Mesenteric fat pad (tissue), 1 donor: ENCODE measurements around the gene CLDN9. TPM values are rescaled to one million over a fixed set of nuclear protein-coding genes. Genes with fewer than 3 reads are reported as not detected.
"Not testable (repeated sequence)": the region's sequence is repeated elsewhere in the genome, so short reads cannot be mapped to it uniquely, and the experiment has no call there.

Experiments
- DNase-seq: peaks from one replicate; pipeline ENCODE4 v3.0.0-alpha.2; 2020; ENCODE audit warnings: low spot score
- total RNA-seq: library from RNA; stranded (reverse); fragmentation: NEBNext Ultra II Directional; extraction: Animal tissue kit (Norgen Biotek cat#: 25700); gene quantifications from one replicate; pipeline ENCODE4 v1.2.1, GENCODE V29; 2021
- donor health status: DM: yes; HTN: yes; CAD: no.

The CLDN9 gene
- total RNA-seq, 1 donor from 2014 or later = not detected

GRCh38 chr16:3030222-3031212 lies 17.8 kb downstream of the CLDN9 start:
- DNase-seq = no peak

- DNase-seq = no peak
Observed at GRCh38 chr16:3032624-3033023, 19.9 kb downstream of the CLDN9 start.

DNA sequence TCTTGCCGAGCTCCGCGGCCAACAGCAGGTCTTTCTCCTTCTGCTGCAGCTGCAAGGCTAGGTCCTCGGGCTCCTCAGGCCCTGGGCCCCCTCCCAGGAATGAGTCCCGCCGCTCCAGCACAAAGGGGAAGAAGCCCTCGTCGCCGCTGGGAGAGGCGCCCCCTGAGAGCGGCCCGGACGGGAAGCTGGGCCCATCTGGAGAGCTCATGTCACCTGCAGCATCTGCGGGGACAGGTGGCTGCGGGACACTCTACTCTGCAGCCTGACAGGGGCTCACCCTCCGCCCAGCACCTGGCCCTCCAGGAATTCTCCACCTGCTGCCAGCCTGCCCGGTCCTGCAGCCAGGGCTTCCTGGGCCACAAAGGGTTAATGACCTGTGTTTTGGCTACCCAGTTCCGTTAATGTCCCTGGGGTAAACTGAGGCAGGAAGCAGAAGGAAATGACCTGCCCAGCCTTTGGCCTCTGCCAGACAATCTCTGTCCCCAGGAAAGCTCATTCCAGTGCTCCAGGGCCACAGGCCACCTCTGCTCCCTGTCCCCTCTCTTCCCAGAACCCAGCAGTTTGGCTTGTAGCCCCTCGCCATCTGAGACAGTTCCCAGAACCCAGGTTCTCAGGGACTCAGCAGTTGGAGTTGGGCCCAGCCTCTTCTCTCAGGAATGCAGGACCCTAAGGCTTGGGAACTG lies 22.7 kb downstream of the CLDN9 start:
- no peak for DNase-seq

- no peak for DNase-seq
Observed at GRCh38 chr16:3035972-3036725, 23.4 kb downstream of the CLDN9 start.

DNA sequence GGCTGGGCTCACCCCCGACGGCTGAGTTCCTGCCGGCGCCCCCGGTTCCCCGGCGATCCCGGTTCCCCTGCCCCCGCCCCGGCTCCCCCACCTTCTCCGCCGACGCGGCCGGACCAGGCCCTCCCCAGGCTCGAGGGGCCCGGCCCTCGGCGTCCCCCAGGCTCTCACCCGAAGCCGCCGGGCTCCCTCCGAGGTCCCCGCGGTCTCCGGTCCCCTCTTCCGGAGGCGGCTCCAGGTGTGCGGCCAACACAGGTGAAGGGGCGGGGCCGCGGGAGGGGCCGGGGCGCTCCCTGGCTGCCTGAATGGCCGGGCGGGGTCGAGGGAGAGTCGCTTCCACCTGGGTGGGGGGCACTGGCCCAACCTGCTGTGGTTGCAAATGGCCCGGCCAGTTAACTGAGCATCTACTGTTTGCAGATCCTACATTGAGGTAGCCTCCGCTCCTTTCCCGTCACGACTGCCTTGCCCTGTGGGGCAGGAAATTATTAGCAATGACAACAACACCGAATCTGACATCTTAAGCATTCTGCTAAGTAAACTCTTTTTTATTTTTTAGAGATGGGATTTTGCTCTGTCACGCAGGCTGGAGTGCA lies 24.1 kb downstream of the CLDN9 start, which contains the start of gene BICDL2:
TSS of gene BICDL2 (minus strand) at position 219 of the 590 bp plus-strand sequence. CDS start 1,448 bp downstream, outside the sequence.
- no peak for DNase-seq

- DNase-seq = no peak
Observed at GRCh38 chr16:3038256-3038655, 25.5 kb downstream of the CLDN9 start.

DNA sequence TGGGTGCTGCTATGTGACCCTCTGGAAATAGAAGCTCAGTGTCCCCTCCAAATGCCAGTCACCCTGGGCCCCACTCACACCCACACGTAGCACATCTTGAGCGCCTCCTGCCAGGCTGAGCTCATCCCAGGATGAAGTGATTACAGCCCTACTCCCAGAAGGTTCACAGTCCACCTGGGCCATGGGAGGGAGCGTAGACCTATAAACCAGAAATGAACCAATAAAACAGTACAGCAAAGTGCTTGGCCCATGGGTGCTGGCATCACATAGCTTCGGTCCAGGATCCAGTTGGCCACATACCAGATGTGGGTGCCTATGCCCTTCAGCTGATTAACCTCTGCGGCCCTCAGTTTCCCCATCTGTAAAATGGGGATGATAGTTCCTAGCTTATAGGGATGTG lies 26.2 kb downstream of the CLDN9 start:
- no peak for DNase-seq

GRCh38 chr16:3042376-3042775 lies 29.7 kb downstream of the CLDN9 start:
- no peak for DNase-seq

GRCh38 chr16:3044708-3045107 lies 32.0 kb downstream of the CLDN9 start:
- no peak for DNase-seq

- no peak for DNase-seq
Observed at GRCh38 chr16:3045758-3046640, 33.3 kb downstream of the CLDN9 start, which contains the start of gene MMP25. TSS of gene MMP25 (plus strand) at chr16:3046561. CDS start at chr16:3046918, 357 bp downstream.

DNA sequence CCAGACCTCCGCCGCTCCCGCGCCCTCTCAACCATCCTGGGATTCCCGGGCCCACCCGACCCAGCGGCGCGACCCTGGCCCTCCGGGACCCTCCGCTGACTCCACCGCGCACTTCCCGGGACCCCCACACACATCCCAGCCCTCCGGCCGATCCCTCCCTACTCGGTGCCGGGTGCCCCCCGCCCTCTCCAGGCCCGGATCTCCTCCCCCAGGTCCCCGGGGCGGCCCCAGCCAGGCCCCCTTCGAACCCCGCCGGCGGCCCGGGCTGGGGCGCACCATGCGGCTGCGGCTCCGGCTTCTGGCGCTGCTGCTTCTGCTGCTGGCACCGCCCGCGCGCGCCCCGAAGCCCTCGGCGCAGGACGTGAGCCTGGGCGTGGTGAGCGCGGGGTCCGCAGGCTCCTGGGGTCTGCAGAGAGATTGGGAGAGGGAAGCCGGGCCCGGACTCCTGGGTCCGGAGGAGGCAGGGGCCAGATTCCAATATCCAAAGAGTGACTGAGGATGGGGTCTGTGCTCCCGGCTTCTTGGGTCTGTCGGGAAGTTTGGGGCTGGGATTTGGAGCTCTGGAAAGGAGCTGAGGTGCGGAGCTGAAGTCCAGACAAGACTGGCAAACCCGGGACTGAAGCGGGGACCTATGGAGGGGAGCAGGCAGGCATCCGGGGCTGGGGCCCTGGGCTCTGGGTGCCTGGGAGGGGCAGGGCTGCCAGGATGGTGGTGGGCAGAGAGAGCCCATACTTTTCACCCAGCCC lies 34.1 kb downstream of the CLDN9 start:
- no peak for DNase-seq

DNA sequence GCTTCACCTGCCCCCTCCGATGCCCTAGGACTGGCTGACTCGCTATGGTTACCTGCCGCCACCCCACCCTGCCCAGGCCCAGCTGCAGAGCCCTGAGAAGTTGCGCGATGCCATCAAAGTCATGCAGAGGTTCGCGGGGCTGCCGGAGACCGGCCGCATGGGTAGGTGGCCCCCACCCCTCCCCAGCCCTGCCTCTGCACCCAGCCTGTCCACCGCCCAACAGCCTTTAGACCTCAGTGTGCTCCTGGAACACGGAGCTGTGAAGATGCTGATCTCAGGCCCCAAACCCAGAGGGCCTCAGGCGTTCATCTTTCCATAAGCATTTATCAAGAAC lies 34.6 kb downstream of the CLDN9 start:
- no peak for DNase-seq

DNA sequence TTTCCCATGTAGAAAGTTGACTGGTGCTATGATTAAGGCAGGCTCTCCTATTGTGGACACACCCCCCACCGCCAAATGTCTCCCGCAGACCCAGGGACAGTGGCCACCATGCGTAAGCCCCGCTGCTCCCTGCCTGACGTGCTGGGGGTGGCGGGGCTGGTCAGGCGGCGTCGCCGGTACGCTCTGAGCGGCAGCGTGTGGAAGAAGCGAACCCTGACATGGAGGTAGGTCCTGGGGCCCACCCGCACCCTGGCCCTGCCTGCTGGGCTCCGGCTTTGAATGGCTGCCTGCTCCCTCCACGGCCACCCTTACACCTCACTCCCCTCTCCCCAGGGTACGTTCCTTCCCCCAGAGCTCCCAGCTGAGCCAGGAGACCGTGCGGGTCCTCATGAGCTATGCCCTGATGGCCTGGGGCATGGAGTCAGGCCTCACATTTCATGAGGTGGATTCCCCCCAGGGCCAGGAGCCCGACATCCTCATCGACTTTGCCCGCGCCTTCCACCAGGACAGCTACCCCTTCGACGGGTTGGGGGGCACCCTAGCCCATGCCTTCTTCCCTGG lies 37.3 kb downstream of the CLDN9 start:
- no peak for DNase-seq

- no peak for DNase-seq
Observed at GRCh38 chr16:3050487-3050886, 37.8 kb downstream of the CLDN9 start.

DNA sequence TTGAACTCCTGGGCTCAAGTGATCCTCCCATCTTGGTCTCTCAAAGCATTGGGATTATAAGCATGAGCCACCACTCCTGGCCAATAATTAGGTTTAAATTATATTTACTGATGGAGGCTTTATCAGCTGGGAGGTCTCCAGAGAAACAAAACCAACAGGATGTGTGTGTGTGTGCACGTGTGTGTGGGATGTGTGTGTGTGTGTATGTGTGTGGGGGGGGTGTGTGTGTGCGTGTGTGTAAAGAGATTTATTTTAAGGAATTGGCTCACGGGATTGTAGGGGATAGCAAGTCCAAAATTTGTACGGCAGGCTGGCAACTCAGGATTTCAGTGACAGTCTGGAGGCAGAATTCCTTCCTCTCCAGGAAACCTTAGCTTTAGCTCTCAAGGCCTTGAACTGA lies 38.3 kb downstream of the CLDN9 start:
- no peak for DNase-seq

DNA sequence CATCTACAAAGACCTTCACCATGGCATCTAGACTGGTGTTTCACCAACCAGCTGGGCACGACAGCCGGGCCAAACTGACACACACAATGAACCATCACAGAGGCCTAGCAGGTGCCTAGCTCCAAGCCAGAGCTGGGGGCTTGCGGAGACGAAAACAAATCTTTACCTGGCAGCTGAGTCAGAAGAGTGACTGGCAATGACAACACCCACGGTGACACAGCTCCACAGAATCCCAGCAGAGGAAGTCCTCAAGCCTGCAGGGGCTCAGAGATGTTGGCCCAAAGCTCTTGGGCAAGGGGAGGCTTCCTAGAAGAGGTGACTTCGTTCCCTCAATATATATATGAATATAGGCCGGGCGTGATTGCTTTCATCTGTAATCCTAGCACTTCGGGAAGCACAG lies 38.8 kb downstream of the CLDN9 start:
- DNase-seq = no peak

DNA sequence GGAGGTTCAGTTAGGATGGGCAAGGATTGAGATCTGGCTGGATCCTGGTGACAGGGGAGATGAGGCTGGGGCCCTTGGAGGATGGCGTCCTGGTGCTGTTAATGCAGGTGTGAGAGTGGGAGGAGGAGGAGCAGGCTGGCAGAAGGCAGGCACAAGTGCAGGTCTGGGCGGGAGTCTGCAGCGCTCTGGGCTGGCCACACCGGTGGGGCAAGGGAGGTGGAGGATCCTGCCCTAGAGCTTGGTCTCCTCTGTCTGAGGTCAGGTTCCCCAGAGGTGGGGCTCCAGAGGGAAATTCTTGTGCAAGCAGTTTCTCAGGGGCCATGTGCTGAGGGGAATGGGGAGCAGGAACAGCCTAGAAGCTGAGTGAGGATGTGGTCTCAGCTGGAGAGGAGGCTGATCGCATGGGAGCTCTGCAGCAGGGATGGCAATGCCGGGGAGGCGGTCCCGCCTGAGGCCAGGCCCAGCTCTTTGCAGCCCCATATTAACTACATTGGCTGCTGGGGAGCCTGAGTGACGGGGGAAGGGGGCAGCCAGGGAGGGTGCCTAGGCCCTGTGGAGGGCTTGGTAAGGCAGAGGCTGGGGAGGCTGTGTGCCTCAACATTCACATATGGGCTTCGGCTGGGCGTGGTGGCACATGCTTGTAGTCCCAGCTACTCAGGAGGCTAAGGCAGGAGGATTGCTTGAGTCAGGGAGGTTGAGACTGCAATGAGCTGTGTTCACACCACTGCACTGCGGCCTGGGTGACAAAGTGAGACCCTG lies 40.0 kb downstream of the CLDN9 start:
- not testable (repeated sequence) for DNase-seq

GRCh38 chr16:3053330-3053710 lies 40.6 kb downstream of the CLDN9 start:
- not testable (repeated sequence) for DNase-seq
